Right renal cortex interstitium (tissue), 3 donors: Measurements from ENCODE around the gene ADIRF. TPM values are rescaled to one million over a fixed set of nuclear protein-coding genes. Genes with fewer than 3 reads are reported as not detected.
"Not testable (repeated sequence)": the region's sequence is repeated elsewhere in the genome, so short reads cannot be mapped to it uniquely, and the experiment has no call there.

ENCODE experiments used
- DNase-seq, 3 donors: peaks; one replicate each; pipeline ENCODE4 v3.0.0-alpha.2; 2013; ENCODE audit warnings: low read depth in 3 of 3, low spot score in 2 of 3
- polyA plus RNA-seq, 3 donors: library from polyadenylated mRNA; unstranded; fragments of 120-200 nt; gene quantifications; one replicate each; pipeline ENCODE4 v1.2.1, GENCODE V29; 2013; ENCODE audit not compliant: insufficient read length in 3 of 3

Gene ADIRF
- 10 to 100 TPM; 12.5 to 18.4 (median 17.3) TPM for polyA plus RNA-seq

DNA sequence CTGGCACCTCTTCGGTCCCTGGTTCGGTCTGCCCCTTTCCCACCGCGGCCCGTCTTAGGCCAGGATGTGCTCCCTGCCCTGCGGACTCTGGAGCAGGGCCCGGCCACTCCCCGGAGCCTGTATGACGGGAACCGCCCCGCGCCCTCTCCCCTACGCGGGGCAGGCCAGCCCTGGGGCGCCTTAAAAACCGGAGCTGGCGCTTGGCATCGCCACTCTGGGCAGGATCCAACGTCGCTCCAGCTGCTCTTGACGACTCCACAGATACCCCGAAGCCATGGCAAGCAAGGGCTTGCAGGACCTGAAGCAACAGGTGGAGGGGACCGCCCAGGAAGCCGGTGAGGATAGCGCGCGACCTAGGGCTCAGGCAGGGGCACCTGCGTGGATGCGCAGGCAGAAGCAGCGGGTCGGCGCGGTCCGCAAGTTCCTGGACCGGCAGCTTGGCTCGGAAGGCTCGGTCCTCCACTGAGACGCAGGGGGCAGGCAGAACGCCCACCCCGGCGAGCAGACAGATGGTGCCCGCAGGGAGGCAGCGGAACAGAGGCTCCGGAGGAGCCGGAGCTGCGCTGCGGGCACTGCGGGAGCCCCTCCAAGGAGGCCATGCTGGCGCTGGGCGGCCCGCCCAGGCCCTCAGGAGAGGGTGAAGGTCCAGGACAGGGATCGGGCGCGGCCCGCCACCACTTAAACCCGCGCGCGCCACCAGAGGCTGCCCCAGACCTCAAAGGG, at the start of gene ADIRF:
Gene ADIRF (plus strand): TSS at position 212 of the 723 bp plus-strand sequence. CDS start 63 bp downstream, at position 275.
- no peak for DNase-seq

GRCh38 chr10:86922553-86922961, 45.7 kb upstream of the ADIRF start:
- no peak for DNase-seq

DNA sequence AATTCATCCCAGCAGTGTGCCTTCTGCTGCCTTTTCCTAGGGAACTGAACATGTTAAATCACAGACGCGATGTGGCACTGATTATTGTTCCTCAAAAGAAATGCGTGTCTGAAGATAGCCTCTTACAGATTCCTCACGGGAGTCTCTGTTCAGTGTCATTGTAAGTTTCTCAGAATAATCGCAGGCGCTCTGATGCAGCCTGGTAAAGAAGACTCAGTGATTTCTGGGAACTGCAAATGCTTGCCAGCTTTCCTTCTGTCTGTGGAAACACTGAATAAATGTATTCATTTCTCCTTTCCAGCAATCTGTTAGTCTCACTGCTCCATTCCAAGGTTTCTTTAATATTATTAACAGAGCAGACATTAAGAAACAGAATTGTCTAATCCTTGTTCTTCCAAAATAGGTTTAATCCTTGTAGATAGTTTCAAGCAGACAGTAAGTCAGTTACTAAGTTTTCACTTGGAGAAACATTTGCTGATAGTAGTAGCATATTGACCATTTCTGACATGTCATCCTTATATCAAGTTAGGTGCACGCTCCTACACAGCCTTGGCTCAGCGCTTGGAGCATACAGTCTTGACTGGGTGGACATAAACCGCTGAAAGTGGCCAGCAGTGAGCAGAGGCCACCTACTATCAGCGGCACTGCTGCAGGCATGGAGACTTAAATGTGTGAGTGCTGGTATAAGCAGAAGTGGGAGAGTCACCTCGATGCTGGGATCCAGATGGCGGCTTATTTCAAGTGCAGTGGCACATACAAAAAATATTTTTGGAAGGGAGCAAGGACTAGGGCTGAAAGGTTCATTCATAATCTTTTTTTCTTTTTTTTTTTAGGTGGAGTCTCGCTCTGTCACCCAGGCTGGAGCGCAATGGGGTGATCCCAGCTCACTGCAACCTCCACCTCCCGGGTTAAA, 38.6 kb upstream of the ADIRF start:
- DNase-seq, result no peak

DNA sequence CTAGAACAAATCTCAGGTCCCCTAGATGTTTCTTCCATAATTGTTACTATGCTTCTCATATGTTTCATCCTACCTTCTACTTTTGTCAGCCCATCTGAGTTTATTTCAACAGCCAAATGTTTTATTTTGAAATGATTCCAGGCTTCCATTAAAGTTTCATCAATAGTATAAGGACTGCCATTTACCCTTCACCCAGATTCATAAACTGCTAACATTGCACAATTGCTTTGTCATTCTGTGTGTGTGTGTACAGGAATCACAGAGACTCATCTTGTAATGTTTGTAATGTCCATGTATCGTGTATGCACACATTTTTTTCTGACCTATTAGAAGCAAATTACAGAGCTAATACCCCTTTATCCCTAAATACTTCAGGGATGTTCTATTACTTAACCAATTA, 36.4 kb upstream of the ADIRF start:
- DNase-seq, result no peak

DNA sequence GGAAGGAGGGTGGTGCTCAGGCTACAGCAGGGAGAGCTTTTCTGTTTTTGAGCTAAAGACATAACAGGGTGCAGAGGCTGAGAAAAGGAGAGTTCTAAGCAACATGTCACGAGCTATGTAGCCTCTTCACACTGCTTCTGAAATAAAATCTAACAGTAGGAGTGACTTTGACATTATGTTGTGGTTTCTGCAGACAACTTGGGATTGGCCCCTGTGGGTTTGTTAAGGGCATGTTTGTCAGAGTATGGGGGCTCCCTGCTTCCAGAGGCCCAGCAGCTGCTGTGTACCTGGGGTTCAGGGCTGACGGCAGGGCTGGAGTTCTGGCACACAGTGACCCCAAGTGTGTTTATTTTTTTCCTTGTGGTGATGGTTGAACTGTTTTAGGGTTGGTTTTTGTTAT, 35.6 kb upstream of the ADIRF start:
- DNase-seq, result no peak

DNA sequence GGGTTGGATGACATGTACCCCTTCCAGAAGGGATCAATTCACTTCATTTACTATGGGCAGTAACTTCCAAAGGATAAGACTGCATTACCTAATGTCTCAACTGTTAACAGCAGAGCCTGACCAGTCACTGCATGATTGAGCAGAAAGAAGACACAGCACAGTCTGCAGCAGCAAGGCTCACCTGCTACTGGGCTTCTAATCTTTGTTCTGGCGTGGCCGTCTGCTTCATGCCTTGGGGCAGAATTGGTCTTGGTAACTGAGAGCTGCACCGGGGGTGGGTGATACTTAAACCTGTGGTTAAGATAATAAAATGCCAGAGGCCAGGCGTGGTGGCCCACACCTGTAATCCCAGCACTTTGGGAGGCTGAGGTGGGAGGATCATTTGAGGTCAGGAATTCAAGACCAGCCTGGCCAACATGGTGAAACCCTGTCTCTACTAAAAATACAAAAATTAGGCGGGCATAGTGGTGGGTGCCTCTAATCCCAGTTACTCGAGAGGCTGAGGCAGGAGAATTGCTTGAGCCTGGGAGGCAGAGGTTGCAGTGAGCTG, 34.0 kb upstream of the ADIRF start:
- DNase-seq, result not testable (repeated sequence)

GRCh38 chr10:86936661-86937501, 31.4 kb upstream of the ADIRF start:
- DNase-seq, result no peak

- DNase-seq, result no peak
Measured at GRCh38 chr10:86937502-86938154, 30.7 kb upstream of the ADIRF start.

- no peak for DNase-seq
Measured at GRCh38 chr10:86938260-86938659, 30.0 kb upstream of the ADIRF start.

DNA sequence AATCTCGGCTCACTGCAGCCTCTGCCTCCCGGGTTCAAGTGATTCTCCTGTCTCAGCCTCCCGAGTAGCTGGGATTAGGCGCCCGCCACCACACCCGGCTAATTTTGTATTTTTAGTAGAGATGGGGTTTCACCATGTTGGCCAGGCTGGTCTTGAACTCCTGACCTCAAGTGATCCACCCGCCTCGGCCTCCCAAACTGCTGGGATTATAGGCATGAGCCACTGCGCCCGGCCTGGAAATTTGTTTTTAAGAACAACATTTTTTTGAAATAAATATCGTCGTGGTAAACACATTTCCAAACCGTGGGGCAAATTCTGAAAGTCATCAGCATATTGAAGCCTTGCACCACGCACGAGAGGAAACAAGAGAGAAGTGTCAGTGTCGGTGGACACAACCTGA, 28.2 kb upstream of the ADIRF start:
- not testable (repeated sequence) for DNase-seq

GRCh38 chr10:86940677-86941076, 27.6 kb upstream of the ADIRF start:
- DNase-seq, result no peak

DNA sequence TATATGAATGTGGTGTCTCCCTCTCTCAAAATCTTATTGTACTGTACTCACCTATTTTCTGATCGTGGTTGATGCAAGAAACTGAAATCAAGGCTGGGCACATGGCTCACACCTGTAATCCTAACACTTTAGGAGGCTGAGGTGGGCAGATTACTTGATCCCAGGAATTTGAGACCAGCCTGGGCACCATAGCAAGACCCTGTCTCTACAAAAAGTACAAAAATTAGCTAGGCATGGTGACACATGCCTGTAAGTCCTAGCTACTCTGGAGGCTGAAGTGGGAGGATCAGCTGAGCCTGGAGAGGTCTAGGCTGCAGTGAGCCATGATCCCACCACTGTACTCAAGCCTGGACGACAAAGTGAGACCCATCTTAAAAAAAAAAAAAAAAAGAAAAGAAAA, 26.9 kb upstream of the ADIRF start:
- DNase-seq, result no peak

GRCh38 chr10:86941991-86942421, 26.3 kb upstream of the ADIRF start:
- DNase-seq, result no peak

GRCh38 chr10:86942441-86943315, 25.6 kb upstream of the ADIRF start:
- no peak for DNase-seq

GRCh38 chr10:86943316-86944030, 24.8 kb upstream of the ADIRF start:
- no peak for DNase-seq

DNA sequence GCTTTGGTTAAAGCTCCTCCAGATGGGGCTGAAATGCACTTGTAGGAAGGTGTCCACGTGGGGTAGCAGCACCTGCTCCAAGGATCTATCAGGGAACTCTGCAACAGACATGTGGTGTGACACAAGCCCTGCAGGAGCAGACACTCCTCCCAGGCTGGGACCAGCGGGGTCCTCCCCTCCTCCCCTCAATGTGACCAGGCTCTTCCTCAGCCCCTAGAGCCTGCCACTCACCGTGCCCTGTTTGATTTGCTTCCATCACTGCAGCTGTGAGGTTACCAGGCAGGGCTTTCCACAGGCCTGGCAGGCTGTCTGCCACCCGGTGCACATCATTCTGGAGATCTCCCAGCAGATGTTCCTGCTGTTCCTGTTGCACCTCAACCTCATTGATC, 24.3 kb upstream of the ADIRF start:
- no peak for DNase-seq

DNA sequence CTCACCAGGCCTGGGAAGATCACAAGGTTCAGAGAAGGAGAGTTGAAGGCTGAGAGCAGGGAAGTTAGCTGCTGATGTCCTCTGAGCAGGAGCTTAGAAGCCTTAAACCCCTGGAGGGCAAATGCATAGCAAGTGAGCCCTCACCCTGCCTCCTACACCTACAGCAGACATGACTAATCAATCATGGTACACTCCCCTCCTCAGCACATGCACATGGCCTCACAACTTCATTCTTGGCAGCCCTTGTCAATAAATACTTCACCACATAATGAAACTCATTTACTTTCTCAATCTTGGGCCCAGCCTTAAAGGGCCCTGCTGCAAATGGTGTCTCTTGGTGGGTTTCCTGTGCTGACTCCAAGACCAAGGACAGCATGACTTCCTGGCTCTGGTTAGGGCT, 23.8 kb upstream of the ADIRF start:
- no peak for DNase-seq

DNA sequence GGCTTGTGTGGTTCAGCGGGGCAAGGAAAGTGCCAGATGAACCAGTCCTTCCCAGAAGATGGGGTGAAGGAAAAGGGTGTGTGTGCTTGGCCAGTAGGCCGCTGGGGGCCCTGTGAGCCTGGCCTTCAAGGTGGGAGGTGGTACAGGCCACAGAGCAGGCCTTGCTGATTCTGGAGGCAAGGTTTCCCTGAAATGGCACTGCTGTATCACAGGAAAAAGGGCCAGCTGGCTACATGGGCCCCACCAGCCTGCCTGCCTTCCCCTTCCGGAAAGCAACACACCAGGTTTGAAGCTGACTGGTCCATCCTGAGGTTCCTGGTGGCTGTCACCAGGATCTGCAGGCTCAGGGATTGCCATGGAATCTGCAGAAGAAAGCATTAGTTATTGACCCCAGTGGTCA, 23.4 kb upstream of the ADIRF start:
- no peak for DNase-seq
